ENCODE data around the gene KRT77.

GRCh38 chr12:52752516-52752915 lies 49.2 kb upstream of the KRT77 start:
- TF ChIP-seq CTCF (conservative IDR thresholded peaks at IDR 0.05; ENCODE audit: low read length) (no peak), EZH2phosphoT487 (IDR thresholded peaks at IDR 0.05; ENCODE audit: borderline replicate concordance, low read depth, low read length) (no peak)

All from OCI-LY7 (cell line).